RPMI8226 (cell line): ENCODE data around the gene SMIM31.

Experiments used
- DNase-seq: peaks from one replicate; pipeline ENCODE4 v3.0.0-alpha.2; 2015

SMIM31 gene

DNA sequence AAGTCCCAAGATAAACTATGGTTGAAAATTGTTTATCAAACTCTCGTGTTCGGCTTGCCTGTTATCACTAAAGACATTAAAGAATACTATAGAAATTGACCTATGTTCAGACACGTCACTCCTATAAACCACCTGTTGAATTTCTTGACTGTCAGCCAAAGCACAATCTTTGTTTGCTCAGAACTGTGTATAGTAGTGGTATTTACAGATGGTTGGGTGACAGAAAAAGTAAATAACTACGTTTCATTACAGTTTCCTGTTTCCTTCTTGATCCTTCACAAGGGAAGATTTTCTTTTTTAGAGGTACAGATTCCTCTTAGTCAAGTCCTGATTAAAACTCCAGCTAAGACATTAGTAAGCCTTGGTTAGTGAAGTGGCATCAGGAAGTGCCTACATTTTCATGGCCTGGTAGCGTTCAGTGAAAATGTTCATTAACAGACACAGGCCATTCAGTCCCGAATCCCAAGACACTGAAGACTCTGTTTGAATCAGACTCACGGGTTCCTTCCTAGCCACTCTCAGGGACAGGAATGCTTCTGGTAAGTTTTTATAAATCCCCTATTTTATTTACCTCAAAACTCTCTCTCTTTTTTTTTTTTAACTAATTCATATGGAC lies at the start of gene SMIM31:
Gene SMIM31, plus strand, starts transcription at position 259 of the 616 bp plus-strand sequence. CDS start 16,313 bp downstream, outside the sequence.
- no peak for DNase-seq

DNA sequence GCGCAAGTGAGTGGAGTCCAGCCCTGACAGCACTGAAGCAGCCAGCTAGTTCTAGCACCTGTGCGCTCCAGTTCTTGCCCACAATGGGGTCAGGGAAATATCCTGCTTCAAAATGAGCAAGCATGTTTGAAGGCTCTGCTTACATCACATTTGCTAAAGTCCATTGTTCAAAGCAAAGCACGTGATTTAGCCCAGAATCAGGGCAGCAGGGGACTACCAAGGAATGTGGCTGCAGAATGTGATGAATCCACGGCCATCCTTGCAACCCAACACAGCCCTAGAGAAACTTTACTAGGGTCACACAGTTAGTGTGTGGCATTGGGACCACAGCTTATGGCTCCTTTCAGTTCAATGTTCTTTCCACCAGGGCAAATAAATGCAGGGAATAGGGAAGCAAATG lies 47.3 kb upstream of the SMIM31 start:
- no peak for DNase-seq

DNA sequence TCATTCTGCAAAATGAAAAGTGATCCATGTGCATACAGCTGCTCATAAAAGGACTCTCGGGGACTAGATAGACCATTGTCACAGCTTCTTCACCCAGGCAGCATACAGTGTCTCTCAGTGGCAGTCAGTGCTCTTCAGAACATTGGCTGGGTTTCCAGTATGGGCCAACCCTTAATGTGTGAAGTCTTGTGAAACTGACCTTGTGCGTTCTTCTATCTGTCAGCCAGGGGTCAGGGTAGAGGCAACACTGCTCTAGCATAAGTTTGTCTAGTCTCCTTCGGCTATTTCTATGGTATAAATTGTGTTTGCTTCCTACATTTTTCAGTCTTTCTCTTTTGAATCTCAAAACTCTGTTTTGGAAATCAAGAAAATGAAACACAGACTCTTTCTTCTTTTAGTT lies 37.0 kb upstream of the SMIM31 start:
- peak; percentile 3 for DNase-seq

DNA sequence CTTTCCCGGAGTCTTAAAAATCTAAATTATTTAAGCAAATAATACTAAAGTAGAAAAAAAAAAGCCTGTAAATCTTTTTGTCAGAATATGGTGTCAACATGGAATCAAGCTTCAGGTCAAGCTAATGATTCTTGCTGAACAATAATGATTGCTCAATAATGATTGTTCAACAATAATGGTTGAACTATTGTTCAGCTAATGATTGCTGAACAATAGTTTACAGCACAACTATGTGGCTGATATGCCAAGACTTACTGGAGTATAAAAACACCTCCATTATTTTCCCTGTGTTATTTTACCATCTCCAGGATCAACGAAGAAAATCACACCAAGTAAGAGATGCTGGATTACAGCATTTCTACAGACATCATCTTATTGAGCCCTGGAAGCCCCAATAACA lies 35.1 kb upstream of the SMIM31 start:
- no peak for DNase-seq

DNA sequence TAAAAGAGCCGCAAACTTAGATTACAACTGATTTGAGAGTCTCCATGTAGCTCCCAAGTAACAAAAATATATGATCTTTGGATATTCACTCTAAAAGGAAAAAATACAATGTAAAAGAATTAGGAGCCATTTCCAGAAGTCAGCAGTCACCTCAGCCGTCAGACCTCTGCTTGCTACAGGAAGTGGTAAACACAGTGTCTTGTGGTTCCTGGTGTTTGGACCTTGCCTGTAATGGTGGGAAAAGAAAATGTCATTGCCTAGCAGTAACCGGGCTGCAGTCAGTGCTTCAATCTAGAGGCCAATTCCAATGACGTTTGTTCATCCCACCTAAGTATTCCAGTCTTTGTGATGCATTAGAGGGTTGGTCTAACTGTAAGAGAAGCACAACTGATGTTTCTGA lies 28.9 kb upstream of the SMIM31 start:
- DNase-seq: no peak

DNA sequence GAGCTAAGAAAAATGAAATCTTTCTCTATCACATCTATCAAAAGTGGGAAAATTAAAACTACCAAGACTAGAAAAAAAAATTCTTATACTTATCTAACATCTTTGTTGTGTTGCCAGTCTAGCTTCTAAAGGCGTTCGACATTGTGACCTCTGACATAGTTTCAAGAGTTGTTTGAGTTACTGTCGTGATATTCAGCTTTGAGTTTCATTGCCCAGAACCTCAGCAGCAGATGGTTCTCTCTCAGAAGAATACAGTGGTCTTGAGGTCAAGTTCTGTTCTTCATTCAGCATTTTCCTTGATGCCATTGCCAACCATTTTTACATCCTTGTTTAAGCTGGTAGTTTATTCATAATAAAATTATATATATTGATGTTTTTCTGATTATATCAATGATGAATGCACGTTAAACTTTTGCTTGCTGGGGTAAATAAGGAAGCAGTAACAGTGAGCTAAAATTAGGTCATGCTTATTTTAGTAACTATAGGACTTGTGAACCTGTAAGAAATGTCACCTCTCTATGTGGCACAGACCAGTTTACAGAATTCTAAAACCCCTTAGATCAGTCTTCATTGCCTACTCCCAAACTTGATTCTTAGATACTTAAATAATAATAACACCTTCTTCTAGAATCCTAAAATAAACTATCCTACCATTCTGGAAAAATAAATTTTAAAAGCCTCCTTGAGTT lies 23.1 kb upstream of the SMIM31 start:
- no peak for DNase-seq

DNA sequence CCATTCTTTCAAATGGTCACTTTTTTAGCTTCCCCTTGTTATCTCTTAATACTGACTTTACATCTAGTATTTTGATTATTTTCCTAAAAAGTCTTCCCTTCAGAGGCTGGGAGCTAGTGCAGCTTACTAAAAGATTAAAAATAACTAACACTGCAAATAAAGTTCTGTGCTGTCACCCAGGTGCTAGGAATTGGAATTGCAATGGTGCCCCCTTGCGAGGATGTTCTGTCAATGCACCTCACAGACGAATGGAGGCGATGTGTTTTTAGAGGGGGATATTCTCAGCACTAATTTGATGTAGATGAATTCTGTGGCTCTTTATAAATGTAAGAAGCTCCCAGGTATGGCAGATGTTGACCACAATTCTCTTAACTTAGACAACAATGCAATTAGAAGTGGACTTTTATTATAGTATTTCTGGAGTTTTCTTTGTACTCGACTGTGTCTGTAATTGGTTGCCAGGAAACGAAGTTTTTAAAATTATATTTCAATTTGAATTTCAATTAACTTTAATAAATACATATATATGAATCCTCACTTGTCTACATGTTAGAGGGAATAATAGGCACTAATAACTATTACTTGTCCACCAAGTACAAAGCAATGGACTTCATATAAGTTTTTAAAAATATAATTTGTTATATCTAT lies 22.0 kb upstream of the SMIM31 start:
- DNase-seq: peak; percentile 27

DNA sequence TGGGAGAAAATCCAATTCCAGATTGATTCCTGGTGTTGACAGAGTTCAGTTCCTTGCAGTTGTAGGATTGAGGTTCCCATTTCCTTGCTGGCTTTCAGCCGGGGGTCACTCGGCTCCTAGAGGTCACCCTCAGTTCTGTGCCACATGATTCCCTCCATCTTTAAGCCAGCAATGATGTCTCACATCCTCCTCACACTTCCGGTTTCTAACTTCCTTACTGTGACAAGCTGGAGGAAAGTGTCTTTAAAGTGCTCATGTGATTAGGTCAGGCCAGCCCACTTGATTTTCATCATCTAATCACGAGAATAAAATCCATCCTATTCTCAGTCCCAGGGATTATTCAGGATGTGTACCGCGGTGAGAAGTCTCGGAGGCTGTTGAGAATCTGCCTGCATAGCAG lies 19.4 kb upstream of the SMIM31 start:
- no peak for DNase-seq

DNA sequence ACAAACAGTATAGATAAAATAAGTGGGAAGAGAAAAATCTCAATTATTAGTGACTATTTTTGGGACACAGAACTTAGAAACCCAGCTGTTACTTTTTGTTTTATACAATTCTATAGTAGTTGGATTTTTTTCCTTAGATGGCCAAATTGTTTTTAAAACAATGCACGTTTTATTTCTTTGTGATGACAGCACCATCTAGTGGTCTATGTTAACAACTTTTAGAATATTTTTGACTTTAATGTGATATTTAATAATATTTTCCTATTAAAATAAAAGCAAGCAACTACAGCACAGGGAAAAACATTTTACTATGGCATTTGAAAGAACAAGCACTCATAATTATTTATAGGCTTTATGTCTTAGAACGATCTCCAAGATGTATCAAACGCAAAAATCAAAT lies 5.6 kb upstream of the SMIM31 start:
- no peak for DNase-seq

DNA sequence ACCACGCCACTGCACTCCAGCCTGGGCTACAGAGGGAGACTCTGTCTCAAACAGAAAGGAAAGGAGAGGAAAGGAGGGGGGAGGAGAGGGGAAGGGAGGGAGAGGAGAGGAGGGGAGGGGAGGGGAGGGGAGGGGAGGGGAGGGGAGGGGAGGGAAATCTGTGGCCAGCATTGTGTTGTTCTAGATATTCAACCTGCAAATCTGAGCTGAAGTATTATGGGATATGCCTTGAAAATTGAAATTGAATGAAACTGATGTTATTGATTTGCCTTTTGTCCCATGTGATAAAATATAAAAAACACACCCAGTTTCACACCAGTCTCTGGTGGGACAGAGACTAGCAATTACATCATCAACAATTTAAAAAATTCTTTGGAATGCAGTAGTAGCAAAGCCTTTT lies 1.5 kb downstream of the SMIM31 start:
- no peak for DNase-seq

DNA sequence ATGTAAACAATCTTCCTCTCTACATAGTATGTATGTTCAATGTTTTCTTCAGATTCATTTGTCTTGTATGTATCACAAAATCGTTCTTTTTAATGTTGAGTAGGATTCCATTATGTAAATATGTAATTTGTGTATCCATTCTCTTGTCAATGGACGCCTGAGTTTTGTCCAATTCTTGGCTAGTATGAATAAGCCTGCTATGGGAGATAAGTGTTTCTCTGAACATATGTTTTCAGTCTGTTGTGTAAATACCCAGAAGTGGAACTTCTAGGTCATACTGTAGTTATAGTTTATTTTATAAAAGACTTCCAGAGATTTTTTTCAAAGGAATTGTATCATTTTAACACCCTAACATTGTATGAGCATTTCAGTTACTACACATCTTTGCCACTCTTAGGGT lies 2.8 kb downstream of the SMIM31 start:
- DNase-seq: no peak

DNA sequence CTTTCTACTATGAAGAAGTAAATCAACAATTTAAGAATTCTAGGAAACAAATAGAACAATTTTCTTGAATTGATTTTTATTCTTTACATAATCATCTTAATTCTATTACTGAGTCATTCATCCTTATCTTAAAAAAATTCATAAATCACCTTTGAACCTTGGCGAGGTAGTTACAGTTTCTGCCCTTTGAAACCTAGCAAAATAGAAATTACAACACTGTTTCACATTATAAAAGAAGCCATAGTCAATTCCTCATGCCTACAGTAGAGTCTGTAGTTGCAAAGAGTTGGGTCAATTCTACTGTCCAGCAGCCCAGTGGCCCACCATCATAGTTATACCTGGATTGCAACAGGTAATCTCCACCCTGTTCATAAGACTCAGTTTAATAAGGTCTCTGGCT lies 7.3 kb downstream of the SMIM31 start:
- no peak for DNase-seq

DNA sequence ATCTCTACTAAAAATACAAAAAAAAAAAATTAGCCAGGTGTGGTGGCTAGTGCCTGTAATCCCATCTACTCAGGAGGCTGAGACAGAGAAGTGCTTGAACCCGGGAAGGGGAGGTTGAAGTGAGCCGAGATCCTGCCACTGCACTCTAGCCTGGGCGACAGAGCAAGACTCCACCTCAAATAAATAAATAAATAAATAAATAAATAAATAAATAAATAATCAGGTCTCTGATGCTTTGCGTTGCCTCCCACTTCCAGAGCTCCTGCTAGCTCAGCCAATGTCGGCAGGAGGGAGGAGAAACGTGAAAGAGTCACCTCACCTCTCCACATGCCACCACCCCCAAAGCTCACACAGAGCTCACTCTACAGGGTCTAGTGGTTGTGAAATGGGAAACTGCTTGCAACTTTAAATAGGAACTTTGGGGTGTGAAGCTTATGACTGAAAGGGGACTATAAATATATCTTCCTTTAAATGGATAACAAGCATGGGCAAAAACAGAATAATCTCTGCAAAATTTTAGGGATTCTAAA lies 7.9 kb downstream of the SMIM31 start:
- DNase-seq: no peak

DNA sequence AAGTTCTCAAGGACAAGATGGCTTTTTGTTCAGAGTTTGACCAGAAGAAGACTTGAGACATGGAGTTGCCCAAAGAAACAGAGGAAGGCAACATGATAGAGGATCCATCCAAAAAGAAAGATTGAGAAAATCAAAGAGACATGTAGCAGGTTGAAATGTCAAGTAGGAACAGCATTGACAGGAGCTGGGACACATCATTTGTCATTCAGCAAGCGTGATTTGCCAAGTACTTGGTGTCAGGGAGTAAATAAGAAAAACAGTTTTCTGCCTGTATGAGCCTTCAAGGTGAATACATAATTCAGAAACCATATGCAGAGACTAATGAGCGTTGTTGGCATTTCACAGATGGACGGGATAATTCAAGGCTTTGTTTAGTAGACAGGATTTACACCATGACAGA lies 11.2 kb downstream of the SMIM31 start:
- no peak for DNase-seq

DNA sequence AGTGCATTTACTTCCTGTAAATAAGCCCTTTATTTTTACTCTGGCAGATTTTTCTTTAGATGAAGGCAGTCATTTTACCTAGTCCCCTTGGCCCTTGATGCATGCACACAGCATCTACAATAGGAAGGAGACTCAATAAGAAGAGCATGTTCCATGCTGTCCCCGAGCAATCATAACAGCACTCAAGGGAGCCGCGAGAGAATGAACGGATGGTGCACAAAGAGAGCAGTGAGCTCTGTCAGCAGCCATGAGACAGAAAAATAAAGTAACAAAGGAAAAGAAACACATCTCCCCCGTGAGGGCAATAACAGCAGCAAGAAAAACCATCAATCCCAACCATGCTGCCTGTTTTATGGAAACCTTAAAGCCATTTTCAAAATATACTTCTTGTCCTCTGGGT lies 11.9 kb downstream of the SMIM31 start:
- DNase-seq: no peak

DNA sequence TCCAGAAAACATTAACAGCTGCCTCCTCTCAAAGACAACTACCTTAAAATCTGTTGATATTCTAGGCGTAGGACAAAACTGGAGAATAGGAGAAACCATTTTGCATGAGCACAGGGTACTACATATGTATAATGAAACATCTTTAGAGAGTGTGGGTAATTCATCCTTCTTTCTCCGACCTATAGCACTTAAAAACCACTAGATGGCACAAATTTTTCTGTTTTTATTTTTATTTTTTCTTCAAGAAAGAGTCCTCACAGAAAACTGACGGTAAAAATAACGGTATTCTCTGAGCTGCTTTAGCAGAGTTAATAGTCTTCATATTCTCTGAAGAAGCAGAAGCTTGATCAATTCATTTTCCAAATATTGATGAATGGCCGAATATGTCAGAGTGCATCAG lies 14.6 kb downstream of the SMIM31 start:
- DNase-seq: no peak

DNA sequence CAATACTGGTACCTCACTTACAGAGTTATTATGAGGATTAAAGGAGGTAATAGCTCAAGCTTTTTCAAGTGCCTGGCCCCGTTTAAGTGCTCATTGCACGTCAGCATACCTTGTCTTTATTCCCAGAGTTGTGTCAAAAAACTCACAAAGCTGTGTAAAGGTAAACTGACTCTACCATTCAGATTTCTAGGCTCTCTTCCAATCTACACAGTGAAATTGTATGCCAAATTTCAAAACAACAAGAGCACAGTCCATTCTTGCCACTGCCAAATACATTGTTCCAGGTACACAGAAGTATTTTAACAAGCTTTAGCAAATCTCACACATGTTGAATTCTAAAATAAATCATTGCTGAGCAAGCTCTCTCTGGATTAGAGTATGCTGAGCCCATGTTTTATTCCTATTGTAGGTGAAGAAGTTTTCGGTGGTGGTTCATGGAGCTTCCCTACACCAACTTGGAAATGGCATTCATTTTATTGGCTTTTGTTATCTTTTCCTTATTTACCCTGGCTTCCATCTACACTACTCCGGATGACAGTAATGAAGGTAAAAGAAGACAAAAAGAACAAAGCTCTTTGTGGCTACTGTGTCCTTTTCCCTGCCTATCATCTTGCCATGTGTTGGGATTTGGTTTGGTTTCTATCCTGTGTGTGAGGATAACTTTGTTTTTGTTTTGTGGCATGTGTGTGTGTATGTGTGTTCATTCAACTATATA lies 16.2 kb downstream of the SMIM31 start:
- DNase-seq: no peak

DNA sequence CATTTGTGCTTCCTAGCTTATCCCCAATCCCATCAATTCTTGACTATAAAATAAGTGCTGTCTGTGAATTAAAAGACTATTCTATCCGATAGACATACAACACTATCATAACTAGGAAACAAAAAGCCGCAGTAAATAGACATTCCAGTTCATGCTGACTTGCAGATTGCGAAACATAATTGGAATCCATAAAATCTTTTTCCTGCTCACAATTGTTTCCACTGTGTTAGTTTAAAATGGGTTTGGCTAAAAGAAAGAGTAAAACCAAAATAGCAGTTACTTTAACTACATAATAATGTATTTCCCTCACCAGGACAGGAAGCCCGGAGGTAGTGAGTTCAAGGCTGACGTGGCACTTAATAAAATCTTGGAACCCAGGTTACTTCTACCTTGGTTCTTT lies 17.2 kb downstream of the SMIM31 start:
- DNase-seq: no peak

DNA sequence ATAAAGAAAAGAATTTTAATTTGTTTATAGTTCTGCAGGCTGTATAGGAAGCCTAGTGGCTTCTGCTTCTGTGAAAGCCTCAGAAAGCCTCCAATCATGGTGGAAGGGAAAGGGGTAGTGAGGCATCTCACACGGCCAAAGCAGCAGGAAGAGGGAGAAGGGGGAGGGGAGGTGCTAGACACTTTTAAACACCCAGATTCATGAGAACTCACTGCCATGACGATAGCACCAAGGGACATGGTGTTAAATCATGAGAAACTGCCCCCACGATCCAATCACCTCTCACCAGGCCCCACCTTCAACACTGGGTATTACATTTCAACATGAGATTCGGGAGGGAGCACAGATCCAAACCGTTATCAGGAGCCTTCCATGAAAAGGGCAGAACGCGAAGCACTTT lies 18.1 kb downstream of the SMIM31 start:
- DNase-seq: no peak

DNA sequence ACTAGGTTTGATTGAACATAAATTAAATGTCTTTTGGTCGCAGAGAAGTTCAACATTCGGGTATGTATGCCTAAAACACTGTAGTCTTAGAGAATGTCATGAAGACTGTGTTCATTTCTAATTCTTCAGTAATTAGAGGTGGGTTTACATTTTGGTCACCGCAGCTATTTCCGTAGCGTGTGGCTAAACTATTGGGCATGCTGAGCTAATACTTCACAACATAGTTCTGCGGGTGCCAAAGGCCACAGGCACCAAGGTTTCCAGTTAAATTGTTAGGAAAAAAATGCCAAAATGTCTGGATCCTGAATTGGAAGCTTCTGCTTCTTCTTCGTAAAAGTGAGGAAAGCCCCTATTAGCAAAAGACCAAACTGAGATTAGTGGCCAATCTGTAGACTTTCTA lies 25.1 kb downstream of the SMIM31 start:
- DNase-seq: no peak

DNA sequence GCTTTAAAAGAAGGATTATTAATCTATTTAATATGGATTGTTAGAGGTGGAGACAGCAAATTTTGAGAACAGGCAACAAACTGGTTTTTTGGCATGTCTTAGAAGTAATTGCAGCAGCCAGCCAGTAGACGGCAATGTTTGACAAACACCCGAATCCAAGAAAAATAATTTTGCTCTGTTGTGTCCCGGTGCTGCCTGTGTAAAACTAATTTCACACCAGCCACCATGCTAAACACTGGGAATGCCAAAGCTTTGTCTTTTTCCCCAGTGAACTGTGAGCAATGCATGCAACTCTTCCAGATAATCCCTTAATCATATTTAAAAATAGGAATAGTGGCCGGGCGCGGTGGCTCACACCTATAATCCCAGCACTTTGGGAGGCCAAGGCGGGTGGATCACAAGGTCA lies 25.9 kb downstream of the SMIM31 start:
- peak; percentile 23 for DNase-seq

DNA sequence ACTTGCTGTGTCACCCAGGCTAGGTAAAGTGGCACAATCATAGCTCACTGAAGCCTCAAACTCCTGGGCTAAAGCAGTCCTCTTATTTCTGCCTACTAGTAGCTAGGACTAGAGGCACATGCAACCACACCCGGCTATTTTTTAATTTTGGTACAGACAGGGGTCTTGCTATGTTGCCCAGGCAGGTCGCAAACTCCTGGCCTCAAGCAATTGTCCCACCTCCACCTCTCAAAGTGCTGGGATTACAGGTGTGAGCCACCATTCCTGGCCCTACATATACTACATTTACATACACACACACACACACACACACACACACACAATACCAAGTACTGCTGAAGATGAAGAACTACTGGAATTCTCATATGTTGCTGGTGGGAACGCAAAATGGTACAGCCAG lies 26.9 kb downstream of the SMIM31 start:
- DNase-seq: no peak

DNA sequence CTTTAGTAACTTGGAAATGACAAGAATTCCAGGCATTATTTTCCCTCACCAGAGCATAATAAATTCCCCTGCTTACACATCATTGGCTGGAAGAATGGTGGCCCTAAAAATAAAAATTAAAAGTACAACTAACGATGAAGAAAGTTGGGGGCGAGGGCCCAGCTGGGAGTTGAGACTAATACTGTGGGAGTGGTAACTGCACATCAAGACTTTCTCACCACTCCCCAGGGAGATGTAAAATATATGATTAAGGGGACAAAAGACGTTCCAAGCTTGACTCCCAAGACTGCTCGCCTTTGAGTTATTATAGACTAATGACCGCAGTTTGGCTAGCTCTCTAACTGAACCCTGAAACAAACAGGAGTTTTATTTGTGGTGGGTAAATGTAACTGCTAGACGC lies 30.0 kb downstream of the SMIM31 start:
- no peak for DNase-seq

DNA sequence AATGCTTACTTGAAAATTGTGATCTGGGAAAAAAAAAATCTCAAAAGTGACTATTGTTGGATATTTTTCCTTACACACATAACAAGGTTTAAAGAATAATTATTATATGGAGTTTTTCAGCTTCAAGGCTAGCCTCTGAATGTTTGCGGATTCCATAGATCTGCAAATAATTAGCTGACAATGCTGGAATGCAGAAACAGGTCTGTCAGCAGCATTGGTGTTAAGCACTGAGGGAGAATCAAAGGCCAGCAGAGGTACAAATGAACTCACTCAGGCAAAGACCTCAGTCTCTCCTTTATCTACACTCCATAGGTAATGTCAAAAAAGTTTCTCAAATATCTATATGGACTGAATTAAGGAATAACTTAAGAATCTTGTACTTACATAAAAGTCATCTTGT lies 35.1 kb downstream of the SMIM31 start:
- no peak for DNase-seq
